DMS114 treated with DMSO at 0.1 percent for 48 hours (cell line): ENCODE measurements around the gene RC3H1.
A peak's percentile ranks its signal among the peaks of the same experiment; 100 is the strongest.
"Not testable (repeated sequence)": the region's sequence is repeated elsewhere in the genome, so short reads cannot be mapped to it uniquely, and the experiment has no call there.

Experiments
- DNase-seq: peaks from one replicate; lab custom pipeline; 2025; ENCODE audit not compliant: unreplicated experiment; lab: John Stamatoyannopoulos, UW

RC3H1 gene

GRCh38 chr1:174022976-174023277, 770 bp upstream of the RC3H1 start:
- no peak for DNase-seq

- peak; percentile 46 for DNase-seq
These were observed 522 bp downstream of the RC3H1 start for GRCh38 chr1:174021591-174022079.

GRCh38 chr1:174018565-174018964, 3.6 kb downstream of the RC3H1 start:
- DNase-seq: no peak

GRCh38 chr1:174017231-174017970, 4.8 kb downstream of the RC3H1 start:
- no peak for DNase-seq

- DNase-seq: no peak
These were observed 8.2 kb downstream of the RC3H1 start for GRCh38 chr1:174013864-174014418.

- DNase-seq: no peak
These were observed 13.2 kb downstream of the RC3H1 start for GRCh38 chr1:174008979-174009378.

- DNase-seq: no peak
These were observed 13.9 kb downstream of the RC3H1 start for GRCh38 chr1:174008269-174008668.

- DNase-seq: no peak
These were observed 14.3 kb downstream of the RC3H1 start for GRCh38 chr1:174007851-174008250.

GRCh38 chr1:174005032-174005431, 17.1 kb downstream of the RC3H1 start:
- DNase-seq: no peak

- DNase-seq: no peak
These were observed 18.3 kb downstream of the RC3H1 start for GRCh38 chr1:174003867-174004266.

GRCh38 chr1:174001573-174001972, 20.6 kb downstream of the RC3H1 start:
- no peak for DNase-seq

GRCh38 chr1:174000371-174000770, 21.8 kb downstream of the RC3H1 start:
- no peak for DNase-seq

GRCh38 chr1:173997791-173998190, 24.4 kb downstream of the RC3H1 start:
- DNase-seq: no peak

GRCh38 chr1:173996995-173997394, 25.2 kb downstream of the RC3H1 start:
- DNase-seq: no peak

GRCh38 chr1:173995475-173995874, 26.7 kb downstream of the RC3H1 start:
- no peak for DNase-seq

GRCh38 chr1:173993948-173994347, 28.2 kb downstream of the RC3H1 start:
- DNase-seq: not testable (repeated sequence)

- no peak for DNase-seq
These were observed 34.1 kb downstream of the RC3H1 start for GRCh38 chr1:173988068-173988467.

- DNase-seq: no peak
These were observed 35.2 kb downstream of the RC3H1 start for GRCh38 chr1:173986951-173987350.

GRCh38 chr1:173970252-173970651, 51.9 kb downstream of the RC3H1 start:
- no peak for DNase-seq

- DNase-seq: not testable (repeated sequence)
These were observed 56.3 kb downstream of the RC3H1 start for GRCh38 chr1:173965896-173966295.

GRCh38 chr1:173963477-173963876, 58.7 kb downstream of the RC3H1 start:
- no peak for DNase-seq

GRCh38 chr1:173960625-173961024, 61.5 kb downstream of the RC3H1 start:
- no peak for DNase-seq

- DNase-seq: no peak
These were observed 68.0 kb downstream of the RC3H1 start for GRCh38 chr1:173954179-173954578.
